HCT116 (cell line): ENCODE results near the gene MYO1F.

Experiments
- ATF3 ChIP-seq: IDR thresholded peaks from 2 replicates; pipeline ENCODE4 v1.6.1; 2012
- POLR2A ChIP-seq: IDR thresholded peaks from 2 replicates; pipeline ENCODE4 v1.7.0; 2011; ENCODE audit warnings: borderline replicate concordance; ENCODE audit not compliant: insufficient read depth, insufficient read length; ENCODE audit errors: extremely low read depth
- POLR2AphosphoS5 ChIP-seq: IDR thresholded peaks from 2 replicates; pipeline ENCODE4 v1.6.1; 2011; ENCODE audit warnings: mild to moderate bottlenecking, low read depth, low read length, moderate library complexity
- RAD21 ChIP-seq: IDR thresholded peaks from 2 replicates; pipeline ENCODE4 v1.6.1; 2012; ENCODE audit warnings: low read depth, mild to moderate bottlenecking
- TCF7L2 ChIP-seq: IDR thresholded peaks from 2 replicates; pipeline ENCODE4 v1.7.0; 2011; ENCODE audit warnings: borderline replicate concordance, inconsistent platforms; ENCODE audit not compliant: insufficient read depth, insufficient read length; ENCODE audit errors: extremely low read depth
- TF ChIP-seq, protein P1 (sequence below), 3 experiments: fragments of 200-600 bp in 1 of 3; sonication (generic) in 1 of 3; IDR thresholded peaks in 2 of 3; conservative IDR thresholded peaks in 1 of 3; 2 replicates each; pipeline ENCODE4 v1.5.1; 2012 to 2017; ENCODE audit warnings: low read depth in 2 of 3, low read length in 2 of 3, antibody characterized with exemption in 1 of 3, borderline replicate concordance in 1 of 3, control low read depth in 1 of 3, mild to moderate bottlenecking in 1 of 3, mixed read lengths in 1 of 3, mixed run types in 1 of 3, moderate library complexity in 1 of 3; ENCODE audit not compliant: insufficient read depth in 1 of 3

- TF ChIP-seq, protein P1, sequence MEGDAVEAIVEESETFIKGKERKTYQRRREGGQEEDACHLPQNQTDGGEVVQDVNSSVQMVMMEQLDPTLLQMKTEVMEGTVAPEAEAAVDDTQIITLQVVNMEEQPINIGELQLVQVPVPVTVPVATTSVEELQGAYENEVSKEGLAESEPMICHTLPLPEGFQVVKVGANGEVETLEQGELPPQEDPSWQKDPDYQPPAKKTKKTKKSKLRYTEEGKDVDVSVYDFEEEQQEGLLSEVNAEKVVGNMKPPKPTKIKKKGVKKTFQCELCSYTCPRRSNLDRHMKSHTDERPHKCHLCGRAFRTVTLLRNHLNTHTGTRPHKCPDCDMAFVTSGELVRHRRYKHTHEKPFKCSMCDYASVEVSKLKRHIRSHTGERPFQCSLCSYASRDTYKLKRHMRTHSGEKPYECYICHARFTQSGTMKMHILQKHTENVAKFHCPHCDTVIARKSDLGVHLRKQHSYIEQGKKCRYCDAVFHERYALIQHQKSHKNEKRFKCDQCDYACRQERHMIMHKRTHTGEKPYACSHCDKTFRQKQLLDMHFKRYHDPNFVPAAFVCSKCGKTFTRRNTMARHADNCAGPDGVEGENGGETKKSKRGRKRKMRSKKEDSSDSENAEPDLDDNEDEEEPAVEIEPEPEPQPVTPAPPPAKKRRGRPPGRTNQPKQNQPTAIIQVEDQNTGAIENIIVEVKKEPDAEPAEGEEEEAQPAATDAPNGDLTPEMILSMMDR (IDR thresholded peaks at IDR 0.05 in 2 of 3, conservative IDR thresholded peaks at IDR 0.05 in 1 of 3; ENCODE audit: borderline replicate concordance in 1 of 3, insufficient read depth in 1 of 3, low read depth in 2 of 3, low read length in 2 of 3) = no peak
- TF ChIP-seq TCF7L2 = no peak
- no peak for TF ChIP-seq RAD21
- TF ChIP-seq POLR2A = no peak
- no peak for TF ChIP-seq ATF3
- TF ChIP-seq POLR2AphosphoS5 = no peak
Measured at GRCh38 chr19:8573316-8573715, 3.9 kb downstream of the MYO1F start.
